ENCODE results near the gene CYP11A1.

CYP11A1 gene

DNA sequence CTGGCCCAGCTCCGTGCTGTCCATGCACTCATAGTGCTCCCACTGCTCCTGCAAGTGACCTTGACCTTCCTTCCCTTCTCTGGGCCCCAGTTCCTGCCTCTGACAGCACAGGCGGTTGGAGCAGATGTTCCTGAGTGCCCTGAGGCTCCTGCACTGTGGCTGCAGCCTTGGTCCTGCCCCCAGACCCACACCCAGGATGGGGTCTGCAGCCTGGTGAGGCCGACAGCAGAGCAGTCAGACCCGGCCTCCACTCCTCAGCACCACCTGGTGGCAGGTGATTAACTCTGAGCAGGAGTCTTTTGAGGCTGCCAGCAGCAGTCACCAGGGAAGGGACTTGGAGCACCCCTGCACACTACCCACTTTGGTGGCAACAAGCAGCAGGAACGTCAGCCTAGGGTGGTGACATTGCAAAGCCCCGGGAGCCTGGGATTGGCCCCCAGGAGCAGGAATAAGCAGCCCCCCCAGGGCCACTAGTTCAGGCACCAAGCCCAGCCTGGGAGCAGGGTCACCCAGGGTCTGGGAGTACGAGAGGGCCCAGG lies 64.6 kb downstream of the CYP11A1 start:
- H3K4me1 ChIP-seq (ENCODE audit: control insufficient read depth, insufficient read depth, low read length) = no peaks in the 10 kb centered on the region
- H3K9ac ChIP-seq (ENCODE audit: low read length) = no peak overlapping the region
- H3K27me3 ChIP-seq (ENCODE audit: control insufficient read depth, insufficient read depth, low read length) = peaks cover 36% of the 10 kb centered on the region

DNA sequence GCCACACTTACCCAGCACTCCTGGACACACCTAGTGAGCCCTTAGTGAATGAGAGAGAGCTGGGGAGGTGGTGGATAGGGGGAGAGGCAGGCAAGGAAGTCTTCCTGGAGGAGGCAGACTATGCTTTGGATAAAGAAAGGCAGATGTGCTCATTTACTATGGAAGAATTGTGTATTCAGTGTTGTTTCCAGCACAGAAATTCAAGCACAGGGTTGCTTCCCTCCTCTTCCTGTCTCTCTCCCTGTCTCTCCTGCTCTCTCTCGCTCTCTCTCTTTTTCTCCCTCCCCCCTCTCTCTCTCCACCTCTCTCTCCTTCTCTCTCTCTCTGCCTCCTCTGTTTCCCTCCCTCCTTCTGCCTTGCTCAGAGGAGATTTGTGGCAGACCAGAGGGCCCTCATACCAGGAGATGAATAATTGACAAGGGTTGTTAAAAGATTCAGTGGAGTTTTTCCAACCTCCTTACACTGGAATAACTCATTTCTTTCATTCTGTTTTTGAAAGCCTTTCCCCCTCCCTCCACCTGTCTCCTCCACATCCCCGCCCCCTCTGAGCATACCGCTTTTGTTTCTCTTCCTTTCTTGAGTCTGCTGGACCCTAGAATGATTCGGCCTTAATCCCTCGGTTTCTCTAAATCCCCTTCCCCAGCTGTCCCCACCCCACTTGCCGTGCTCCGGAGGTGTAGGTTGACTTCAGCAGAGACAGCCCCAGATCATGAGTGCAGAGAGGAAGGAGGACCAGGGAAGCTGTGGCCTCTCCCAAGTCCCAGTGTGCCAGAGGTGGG lies 65.7 kb downstream of the CYP11A1 start:
- Histone ChIP-seq H3K36me3 (ENCODE audit: control insufficient read depth, insufficient read depth, low read length) (no peaks in the 10 kb centered on the region), H3K4me3 (ENCODE audit: low read length) (no peak overlapping the region), H3K9me3 (ENCODE audit: control insufficient read depth, low read length) (no peaks in the 10 kb centered on the region), H3K9ac (ENCODE audit: low read length) (no peak overlapping the region), H3K4me1 (ENCODE audit: control insufficient read depth, insufficient read depth, low read length) (no peaks in the 10 kb centered on the region), H3K27me3 (ENCODE audit: control insufficient read depth, insufficient read depth, low read length) (peaks cover 30% of the 10 kb centered on the region)

More for the DNA sequence above, 64.6 kb downstream of the CYP11A1 start:
- Histone ChIP-seq H3K9me3 (ENCODE audit: control insufficient read depth, low read length) (no peaks in the 10 kb centered on the region), H3K4me3 (ENCODE audit: low read length) (no peak overlapping the region), H3K36me3 (ENCODE audit: control insufficient read depth, insufficient read depth, low read length) (no peaks in the 10 kb centered on the region)

DNA sequence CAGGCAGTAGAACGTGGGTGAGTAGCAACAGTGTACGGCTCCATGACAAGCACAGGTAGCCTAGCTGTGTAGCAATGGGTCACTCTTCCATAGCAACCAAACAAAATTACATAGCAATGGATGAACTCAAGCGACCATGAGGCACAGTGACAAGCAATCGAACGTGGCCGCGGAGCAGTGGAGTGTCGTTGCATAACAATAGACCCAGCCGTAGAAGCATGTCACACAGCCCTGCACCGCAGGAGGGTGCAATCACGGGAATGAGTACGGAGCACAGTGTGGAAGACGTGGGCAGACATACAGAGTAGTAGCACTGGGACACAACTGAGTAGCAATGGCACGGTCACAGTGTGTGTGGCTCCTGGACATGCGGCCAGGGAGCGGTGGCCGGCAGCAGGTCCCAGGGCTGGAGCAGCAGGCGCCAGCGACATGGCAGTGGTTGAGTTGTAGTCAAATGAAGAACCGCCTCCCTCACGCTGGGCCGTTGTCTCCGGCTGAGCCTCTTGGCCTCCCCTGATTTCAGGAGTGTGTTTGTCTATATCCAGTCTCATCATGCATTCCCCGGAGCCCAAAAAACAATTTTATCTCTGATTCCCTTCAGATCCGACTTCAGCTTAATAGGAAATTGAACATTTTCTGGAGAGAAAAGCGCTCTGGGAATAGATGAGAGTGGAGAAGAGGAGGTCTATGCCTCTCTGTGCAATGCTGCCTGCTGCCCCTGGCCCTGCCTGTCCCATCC lies 67.2 kb downstream of the CYP11A1 start:
- peaks cover 26% of the 10 kb centered on the region for H3K27me3 ChIP-seq (ENCODE audit: control insufficient read depth, insufficient read depth, low read length)
- H3K9me3 ChIP-seq (ENCODE audit: control insufficient read depth, low read length) = no peaks in the 10 kb centered on the region
- no peak overlapping the region for H3K9ac ChIP-seq (ENCODE audit: low read length)
- no peaks in the 10 kb centered on the region for H3K4me1 ChIP-seq (ENCODE audit: control insufficient read depth, insufficient read depth, low read length)
- no peaks in the 10 kb centered on the region for H3K36me3 ChIP-seq (ENCODE audit: control insufficient read depth, insufficient read depth, low read length)
- no peak overlapping the region for H3K4me3 ChIP-seq (ENCODE audit: low read length)

- no peaks in the 10 kb centered on the region for H3K9me3 ChIP-seq (ENCODE audit: control insufficient read depth, low read length)
- H3K4me3 ChIP-seq (ENCODE audit: low read length) = no peak overlapping the region
- peaks cover 19% of the 10 kb centered on the region for H3K27me3 ChIP-seq (ENCODE audit: control insufficient read depth, insufficient read depth, low read length)
- no peaks in the 10 kb centered on the region for H3K4me1 ChIP-seq (ENCODE audit: control insufficient read depth, insufficient read depth, low read length)
- no peaks in the 10 kb centered on the region for H3K36me3 ChIP-seq (ENCODE audit: control insufficient read depth, insufficient read depth, low read length)
- H3K9ac ChIP-seq (ENCODE audit: low read length) = no peak overlapping the region
Observed at GRCh38 chr15:74297887-74298286, 69.6 kb downstream of the CYP11A1 start.

GRCh38 chr15:74295800-74296199 lies 71.6 kb downstream of the CYP11A1 start:
- H3K9ac ChIP-seq (ENCODE audit: low read length) = no peak overlapping the region
- no peaks in the 10 kb centered on the region for H3K9me3 ChIP-seq (ENCODE audit: control insufficient read depth, low read length)
- no peak overlapping the region for H3K4me3 ChIP-seq (ENCODE audit: low read length)
- H3K36me3 ChIP-seq (ENCODE audit: control insufficient read depth, insufficient read depth, low read length) = no peaks in the 10 kb centered on the region
- peaks cover 7% of the 10 kb centered on the region for H3K27me3 ChIP-seq (ENCODE audit: control insufficient read depth, insufficient read depth, low read length)
- H3K4me1 ChIP-seq (ENCODE audit: control insufficient read depth, insufficient read depth, low read length) = no peaks in the 10 kb centered on the region

DNA sequence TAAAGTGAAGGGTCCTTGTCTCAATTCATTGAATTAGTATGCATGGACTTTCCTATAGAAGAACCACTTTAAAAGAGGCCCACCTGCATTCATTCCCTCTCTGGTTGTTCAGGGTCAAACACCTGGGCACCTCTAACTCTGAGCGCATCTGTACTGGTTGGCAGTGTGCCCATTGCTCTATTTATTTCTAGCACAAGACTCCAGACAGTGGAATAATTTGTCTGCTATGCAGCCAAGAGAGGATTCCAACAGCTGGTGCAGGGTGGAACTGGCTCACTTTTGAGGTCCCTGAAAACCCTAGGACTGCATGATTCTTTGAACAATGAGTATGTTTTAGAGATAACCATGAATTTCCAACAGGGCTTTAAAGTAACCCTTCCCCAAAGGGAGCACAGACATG lies 73.4 kb downstream of the CYP11A1 start:
- Histone ChIP-seq H3K4me1 (ENCODE audit: control insufficient read depth, insufficient read depth, low read length) (no peaks in the 10 kb centered on the region), H3K9ac (ENCODE audit: low read length) (no peak overlapping the region), H3K36me3 (ENCODE audit: control insufficient read depth, insufficient read depth, low read length) (no peaks in the 10 kb centered on the region), H3K27me3 (ENCODE audit: control insufficient read depth, insufficient read depth, low read length) (no peaks in the 10 kb centered on the region), H3K4me3 (ENCODE audit: low read length) (no peak overlapping the region), H3K9me3 (ENCODE audit: control insufficient read depth, low read length) (no peaks in the 10 kb centered on the region)

GRCh38 chr15:74293021-74293810 lies 74.2 kb downstream of the CYP11A1 start:
- no peaks in the 10 kb centered on the region for H3K9me3 ChIP-seq (ENCODE audit: control insufficient read depth, low read length)
- H3K36me3 ChIP-seq (ENCODE audit: control insufficient read depth, insufficient read depth, low read length) = no peaks in the 10 kb centered on the region
- H3K4me1 ChIP-seq (ENCODE audit: control insufficient read depth, insufficient read depth, low read length) = no peaks in the 10 kb centered on the region

DNA sequence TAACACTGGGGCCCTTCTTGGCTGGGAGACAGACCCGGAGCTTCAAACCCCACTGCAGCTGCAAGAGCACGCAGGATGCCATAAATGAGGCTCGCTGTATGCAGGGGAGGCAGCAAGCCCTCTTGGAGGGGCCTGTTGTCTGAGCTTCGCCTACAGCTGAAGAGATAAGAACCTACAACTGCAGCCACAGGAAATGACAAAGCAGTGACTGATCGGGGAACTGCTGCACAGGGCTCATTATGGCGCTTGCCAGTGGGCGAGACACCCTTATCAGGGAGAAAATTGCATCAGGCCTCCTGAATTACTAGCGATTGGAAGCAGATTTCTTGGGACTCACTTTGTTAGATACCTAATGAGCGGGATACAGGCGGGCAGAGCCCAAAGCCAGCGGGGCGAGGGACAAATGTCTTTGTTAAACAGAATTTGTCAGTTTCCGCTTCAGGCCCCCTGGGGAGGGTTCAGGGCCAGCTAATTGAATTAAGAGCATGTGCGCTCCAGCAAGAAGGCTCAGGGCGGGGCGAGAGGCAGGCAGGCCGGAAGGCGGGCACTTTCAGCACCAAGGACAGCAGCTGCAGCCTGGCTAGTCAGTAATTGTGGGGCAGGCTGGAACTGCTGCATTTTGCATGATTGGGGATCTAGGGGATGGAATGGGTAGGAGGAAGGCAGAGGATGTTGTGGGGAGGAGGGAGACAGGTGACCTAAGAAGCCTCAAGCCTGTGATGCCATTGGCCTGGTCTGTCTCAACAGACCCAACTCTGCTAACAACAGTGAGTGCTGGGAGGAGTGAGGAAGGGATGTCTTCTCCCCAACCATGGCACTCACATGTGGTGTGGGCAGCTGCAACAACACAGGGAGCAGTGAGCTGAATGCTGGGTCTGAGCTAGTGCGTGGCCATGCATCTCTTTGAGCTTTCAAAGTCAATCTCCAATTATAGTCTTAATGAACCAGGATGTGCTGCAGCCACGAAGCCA lies 76.1 kb downstream of the CYP11A1 start:
- H3K4me3 ChIP-seq (ENCODE audit: low read length) = no peak overlapping the region
- H3K27me3 ChIP-seq (ENCODE audit: control insufficient read depth, insufficient read depth, low read length) = no peaks in the 10 kb centered on the region

More at GRCh38 chr15:74293021-74293810, 74.2 kb downstream of the CYP11A1 start:
- H3K4me3 ChIP-seq (ENCODE audit: low read length) = no peak overlapping the region
- no peaks in the 10 kb centered on the region for H3K27me3 ChIP-seq (ENCODE audit: control insufficient read depth, insufficient read depth, low read length)
- H3K9ac ChIP-seq (ENCODE audit: low read length) = no peak overlapping the region

DNA sequence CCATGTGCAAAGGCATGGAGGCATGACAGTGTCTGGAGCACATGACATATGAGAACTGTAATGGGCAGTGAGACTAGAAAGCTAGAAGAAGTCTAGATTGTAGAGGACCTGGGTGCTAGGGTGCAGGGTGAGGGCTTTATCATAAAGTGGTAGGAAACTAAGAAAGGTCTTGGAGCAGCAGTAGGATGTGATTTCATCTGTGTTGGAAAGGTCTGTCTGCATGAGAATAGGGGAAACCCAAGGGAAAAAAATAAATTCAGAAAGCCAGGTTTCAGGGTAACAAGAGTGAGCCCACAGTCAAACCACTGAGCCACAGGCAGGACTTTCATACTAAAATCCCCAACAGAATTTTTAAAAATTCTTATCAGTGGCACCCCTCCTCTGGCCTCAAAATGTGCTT lies 76.8 kb downstream of the CYP11A1 start:
- no peaks in the 10 kb centered on the region for H3K36me3 ChIP-seq (ENCODE audit: control insufficient read depth, insufficient read depth, low read length)

More for the DNA sequence above, 76.1 kb downstream of the CYP11A1 start:
- no peaks in the 10 kb centered on the region for H3K36me3 ChIP-seq (ENCODE audit: control insufficient read depth, insufficient read depth, low read length)
- H3K9me3 ChIP-seq (ENCODE audit: control insufficient read depth, low read length) = no peaks in the 10 kb centered on the region
- H3K9ac ChIP-seq (ENCODE audit: low read length) = no peak overlapping the region
- H3K4me1 ChIP-seq (ENCODE audit: control insufficient read depth, insufficient read depth, low read length) = no peaks in the 10 kb centered on the region

GRCh38 chr15:74289671-74290070 lies 77.8 kb downstream of the CYP11A1 start:
- Histone ChIP-seq H3K9ac (ENCODE audit: low read length) (no peak overlapping the region), H3K4me1 (ENCODE audit: control insufficient read depth, insufficient read depth, low read length) (no peaks in the 10 kb centered on the region), H3K4me3 (ENCODE audit: low read length) (no peak overlapping the region), H3K36me3 (ENCODE audit: control insufficient read depth, insufficient read depth, low read length) (no peaks in the 10 kb centered on the region), H3K27me3 (ENCODE audit: control insufficient read depth, insufficient read depth, low read length) (no peaks in the 10 kb centered on the region), H3K9me3 (ENCODE audit: control insufficient read depth, low read length) (no peaks in the 10 kb centered on the region)

More for the DNA sequence above, 76.8 kb downstream of the CYP11A1 start:
- H3K9ac ChIP-seq (ENCODE audit: low read length) = no peak overlapping the region
- H3K27me3 ChIP-seq (ENCODE audit: control insufficient read depth, insufficient read depth, low read length) = no peaks in the 10 kb centered on the region
- H3K4me3 ChIP-seq (ENCODE audit: low read length) = no peak overlapping the region
- no peaks in the 10 kb centered on the region for H3K9me3 ChIP-seq (ENCODE audit: control insufficient read depth, low read length)
- no peaks in the 10 kb centered on the region for H3K4me1 ChIP-seq (ENCODE audit: control insufficient read depth, insufficient read depth, low read length)
